ENCODE data around the gene RGS12. TPM values are rescaled to one million over a fixed set of nuclear protein-coding genes. Genes with fewer than 3 reads are reported as not detected.

RGS12 gene
- total and polyA plus RNA-seq, 7 donors = 3.0 to 21.6 (median 15.7) TPM

DNA sequence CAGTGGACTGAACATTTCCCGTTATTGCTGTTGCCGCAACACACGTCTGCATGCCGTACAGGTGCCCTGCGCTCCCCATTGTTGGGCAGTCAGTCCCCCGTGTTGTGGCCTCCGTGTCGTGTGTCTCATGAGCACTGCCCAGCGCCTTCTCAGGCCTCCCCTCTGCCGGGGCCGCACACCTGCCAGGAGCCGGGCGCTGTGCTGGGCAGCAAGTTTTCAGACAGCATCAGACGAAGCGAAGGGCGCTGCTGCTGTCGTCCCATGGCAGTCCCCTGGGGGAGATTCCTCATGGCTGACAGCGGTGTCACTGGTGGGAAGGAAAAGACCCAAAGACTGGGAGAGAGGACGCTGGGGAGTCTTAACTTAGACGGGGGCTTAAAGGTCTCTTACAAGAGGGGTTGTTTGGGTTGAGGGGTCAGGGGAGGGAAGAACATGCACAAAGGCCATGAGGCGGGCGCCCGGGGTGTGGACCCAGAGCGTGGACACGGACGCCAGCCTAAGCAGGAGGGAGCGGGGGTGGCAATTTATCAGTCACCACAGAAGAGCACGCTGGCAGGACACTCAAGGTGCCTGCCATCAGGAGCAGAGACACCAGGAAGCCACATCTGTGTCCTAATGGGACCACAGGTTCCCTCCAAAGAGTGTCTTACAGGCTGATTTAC lies 47.3 kb downstream of the RGS12 start:
- Histone ChIP-seq H3K27me3 (no peaks in the 10 kb centered on the region), H3K4me3 (no peak overlapping the region), H3K9me3 (no peaks in the 10 kb centered on the region), H3K4me1 (peaks cover 0 to 11% (median 5%) of the 10 kb centered on the region in 4 donors), H3K36me3 (peaks cover 0 to 11% (median 0%) of the 10 kb centered on the region in 4 donors), H3K27ac (no peak overlapping the region)
- DNase-seq = no peak
- intact Hi-C loops (cut with DNase I) = no loop called here
- WGBS, 2 donors = 95 to 97% methylated on average over 28 of the region's 28 CpGs
- TF ChIP-seq POLR2A (IDR thresholded peaks at IDR 0.05) = no peak
- TF ChIP-seq, protein P1, sequence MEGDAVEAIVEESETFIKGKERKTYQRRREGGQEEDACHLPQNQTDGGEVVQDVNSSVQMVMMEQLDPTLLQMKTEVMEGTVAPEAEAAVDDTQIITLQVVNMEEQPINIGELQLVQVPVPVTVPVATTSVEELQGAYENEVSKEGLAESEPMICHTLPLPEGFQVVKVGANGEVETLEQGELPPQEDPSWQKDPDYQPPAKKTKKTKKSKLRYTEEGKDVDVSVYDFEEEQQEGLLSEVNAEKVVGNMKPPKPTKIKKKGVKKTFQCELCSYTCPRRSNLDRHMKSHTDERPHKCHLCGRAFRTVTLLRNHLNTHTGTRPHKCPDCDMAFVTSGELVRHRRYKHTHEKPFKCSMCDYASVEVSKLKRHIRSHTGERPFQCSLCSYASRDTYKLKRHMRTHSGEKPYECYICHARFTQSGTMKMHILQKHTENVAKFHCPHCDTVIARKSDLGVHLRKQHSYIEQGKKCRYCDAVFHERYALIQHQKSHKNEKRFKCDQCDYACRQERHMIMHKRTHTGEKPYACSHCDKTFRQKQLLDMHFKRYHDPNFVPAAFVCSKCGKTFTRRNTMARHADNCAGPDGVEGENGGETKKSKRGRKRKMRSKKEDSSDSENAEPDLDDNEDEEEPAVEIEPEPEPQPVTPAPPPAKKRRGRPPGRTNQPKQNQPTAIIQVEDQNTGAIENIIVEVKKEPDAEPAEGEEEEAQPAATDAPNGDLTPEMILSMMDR (IDR thresholded peaks at IDR 0.05) = no peak
- no peak for TF ChIP-seq POLR2AphosphoS5 (IDR thresholded peaks at IDR 0.05)
- TF ChIP-seq EP300 (IDR thresholded peaks at IDR 0.05) = no peak

DNA sequence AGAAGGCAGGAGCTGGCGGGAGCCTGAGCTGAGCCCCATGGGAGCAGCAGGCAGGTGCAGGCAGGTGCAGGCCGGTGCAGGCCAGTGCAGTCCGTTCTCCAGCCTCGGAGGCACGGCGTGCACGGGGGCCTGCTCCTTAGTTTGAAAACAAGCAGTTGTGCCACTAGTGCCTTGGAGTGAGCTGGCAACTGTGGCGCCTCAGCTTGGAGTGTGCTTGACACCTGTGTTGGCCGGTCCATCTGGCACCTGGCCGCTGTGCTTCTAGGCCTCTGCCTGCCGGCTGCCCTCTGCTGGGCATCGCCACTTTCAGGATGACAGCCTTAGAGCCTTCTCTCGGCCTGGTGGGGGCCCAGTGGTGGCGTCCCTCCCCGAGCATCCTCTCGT lies 47.9 kb downstream of the RGS12 start:
- intact Hi-C loops (cut with DNase I) = no loop called here
- Histone ChIP-seq H3K36me3 (peaks cover 0 to 11% (median 0%) of the 10 kb centered on the region in 4 donors), H3K27me3 (no peaks in the 10 kb centered on the region), H3K4me3 (no peak overlapping the region), H3K4me1 (peaks cover 0 to 11% (median 5%) of the 10 kb centered on the region in 4 donors), H3K27ac (no peak overlapping the region), H3K9me3 (no peaks in the 10 kb centered on the region)
- no peak for DNase-seq
- no peak for TF ChIP-seq POLR2AphosphoS5 (IDR thresholded peaks at IDR 0.05)
- no peak for TF ChIP-seq EP300 (IDR thresholded peaks at IDR 0.05)
- TF ChIP-seq, protein P1 (IDR thresholded peaks at IDR 0.05) = no peak
- TF ChIP-seq POLR2A (IDR thresholded peaks at IDR 0.05) = no peak
- WGBS, 2 donors = 86 to 91% methylated on average over 16 of the region's 16 CpGs

- no peak for DNase-seq
- 66 to 72% methylated on average over 7 of the region's 7 CpGs for WGBS, 2 donors
- intact Hi-C loops (cut with DNase I) = no loop called here
- H3K4me1 ChIP-seq = peaks cover 0 to 17% (median 8%) of the 10 kb centered on the region in 4 donors
- TF ChIP-seq, protein P1 (IDR thresholded peaks at IDR 0.05) = no peak
- peaks cover 0 to 11% (median 0%) of the 10 kb centered on the region in 4 donors for H3K36me3 ChIP-seq
- no peaks in the 10 kb centered on the region for H3K9me3 ChIP-seq
- no peak overlapping the region for H3K27ac ChIP-seq
- no peak overlapping the region for H3K4me3 ChIP-seq
- H3K27me3 ChIP-seq = no peaks in the 10 kb centered on the region
These were observed 48.9 kb downstream of the RGS12 start for GRCh38 chr4:3341760-3342159.

DNA sequence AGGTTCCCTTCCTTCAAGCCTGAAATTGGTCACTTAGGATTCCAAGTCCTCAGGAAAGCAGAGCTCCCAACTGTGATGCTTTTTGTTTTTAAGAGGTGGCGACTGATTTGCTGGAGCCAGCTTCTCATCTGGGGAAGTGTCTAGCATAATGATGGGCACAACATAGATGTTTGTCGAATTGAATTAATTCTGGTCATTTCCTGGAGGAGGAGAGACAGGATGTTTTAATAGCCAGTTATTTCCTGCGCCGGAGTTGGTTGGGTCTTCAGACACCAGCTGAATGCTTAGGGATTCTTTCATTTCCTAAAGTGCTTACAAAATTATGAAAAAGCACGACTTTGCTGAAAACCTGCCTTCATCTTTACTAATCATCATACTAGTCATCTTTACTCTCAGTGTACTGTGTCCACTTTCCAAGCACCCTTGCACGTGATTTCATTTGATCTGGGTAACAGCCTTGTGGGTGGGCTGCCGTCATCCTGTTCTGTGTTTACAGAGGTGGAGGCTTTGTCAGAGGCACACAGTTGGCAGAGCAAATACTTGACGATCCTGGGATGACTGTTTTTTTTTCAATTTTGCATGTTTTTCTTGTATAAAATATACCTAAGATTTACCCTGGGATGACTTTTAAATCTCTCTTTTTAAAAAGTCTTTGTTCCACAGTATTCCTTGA lies 49.5 kb downstream of the RGS12 start:
- no peak overlapping the region for H3K4me3 ChIP-seq
- H3K27me3 ChIP-seq = no peaks in the 10 kb centered on the region
- H3K27ac ChIP-seq = no peak overlapping the region
- TF ChIP-seq POLR2A (IDR thresholded peaks at IDR 0.05) (no peak), POLR2AphosphoS5 (IDR thresholded peaks at IDR 0.05) (no peak), EP300 (IDR thresholded peaks at IDR 0.05) (no peak)
- TF ChIP-seq, protein P1 (IDR thresholded peaks at IDR 0.05) = no peak
- no peaks in the 10 kb centered on the region for H3K9me3 ChIP-seq
- peaks cover 0 to 11% (median 0%) of the 10 kb centered on the region in 4 donors for H3K36me3 ChIP-seq
- peaks cover 0 to 17% (median 8%) of the 10 kb centered on the region in 4 donors for H3K4me1 ChIP-seq
- intact Hi-C loops (cut with DNase I) = no loop called here
- no peak for DNase-seq
- 33 to 50% methylated on average over 8 of the region's 8 CpGs for WGBS, 2 donors

Other genes starting within 250 kb of the RGS12 start
- not detected for gene HTT-AS, start 218.5 kb upstream of the RGS12 start, total RNA-seq
- not detected for gene HTT-AS, start 218.5 kb upstream of the RGS12 start, polyA plus RNA-seq
- gene HTT, start 218.3 kb upstream of the RGS12 start, total RNA-seq = 10 to 100 TPM; 17.0 to 41.5 (median 26.5) TPM
- 10 to 100 TPM in 1 of 3 donors, 1 to 10 TPM in 2; 6.5 to 29.4 (median 7.8) TPM for gene HTT, start 218.3 kb upstream of the RGS12 start, polyA plus RNA-seq
- 1 to 10 TPM in 2 of 4 donors, under 1 TPM in 2; 0.16 to 1.2 (median 0.73) TPM for gene MSANTD1, start 43.9 kb upstream of the RGS12 start, total RNA-seq
- gene MSANTD1, start 43.9 kb upstream of the RGS12 start, polyA plus RNA-seq = under 1 TPM in 2 of 3 donors, not detected in 1; under 0.01 to 0.44 TPM
- gene HGFAC, start 148.9 kb downstream of the RGS12 start, total RNA-seq = under 1 TPM; 0.33 to 0.55 (median 0.38) TPM
- under 1 TPM in 1 of 3 donors, not detected in 2; 0.22 TPM for gene HGFAC, start 148.9 kb downstream of the RGS12 start, polyA plus RNA-seq
- gene DOK7, start 170.3 kb downstream of the RGS12 start, total RNA-seq = 1 to 10 TPM in 1 of 4 donors, not detected in 3; 1.9 TPM
- gene DOK7, start 170.3 kb downstream of the RGS12 start, polyA plus RNA-seq = 1 to 10 TPM in 1 of 3 donors, under 1 TPM in 1, not detected in 1; 0.85 to 1.2 TPM
- 100 to 1,000 TPM in 2 of 4 donors, 10 to 100 TPM in 2; 85.3 to 127 (median 99.6) TPM for gene LRPAP1, start 239.4 kb downstream of the RGS12 start, total RNA-seq
- 100 to 1,000 TPM in 1 of 3 donors, 10 to 100 TPM in 2; 25.2 to 123 (median 44.2) TPM for gene LRPAP1, start 239.4 kb downstream of the RGS12 start, polyA plus RNA-seq

All from sigmoid colon (tissue), 7 donors.